HG02938 (cell line): ENCODE results near the gene CASZ1.

Source experiments
- ATAC-seq: cut with Tn5 transposase; IDR thresholded peaks from one replicate; pipeline ENCODE4 v1.9.1; 2021; ENCODE audit warnings: mild to moderate bottlenecking, moderate library complexity; ENCODE audit not compliant: unreplicated experiment

CASZ1 gene

GRCh38 chr1:10799726-10800125 is 3.3 kb upstream of the CASZ1 start:
- ATAC-seq: no peak

- ATAC-seq: no peak
Observed at GRCh38 chr1:10795276-10796021, 997 bp downstream of the CASZ1 start.

- ATAC-seq: no peak
Observed at GRCh38 chr1:10794724-10795275, 1.6 kb downstream of the CASZ1 start.

DNA sequence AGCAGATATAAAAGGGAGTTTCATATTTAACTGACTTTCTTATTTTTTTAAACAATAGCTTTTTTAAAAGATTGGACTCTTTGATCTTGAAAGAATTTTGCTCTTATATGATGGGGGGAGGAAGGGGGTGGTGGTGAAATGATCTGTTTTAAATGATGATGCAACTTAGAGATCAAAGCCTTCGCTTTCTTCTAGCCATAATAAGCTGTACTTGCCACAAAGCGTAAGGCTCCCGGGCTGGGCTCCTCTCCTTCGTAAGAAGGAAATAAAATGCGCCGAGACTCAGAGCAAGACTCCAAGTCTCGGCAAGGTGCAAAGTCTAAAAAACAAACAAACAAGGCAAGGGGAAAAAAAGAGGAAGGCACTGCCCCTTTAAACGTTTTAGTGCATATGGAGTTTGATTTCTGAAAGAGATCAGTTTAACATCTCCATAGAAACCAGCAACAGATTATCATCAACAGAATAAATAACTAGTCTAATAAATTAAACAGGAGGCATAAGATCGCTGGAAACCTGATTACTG is 3.3 kb downstream of the CASZ1 start:
- no peak for ATAC-seq

- ATAC-seq: no peak
Observed at GRCh38 chr1:10791105-10791951, 5.1 kb downstream of the CASZ1 start.

DNA sequence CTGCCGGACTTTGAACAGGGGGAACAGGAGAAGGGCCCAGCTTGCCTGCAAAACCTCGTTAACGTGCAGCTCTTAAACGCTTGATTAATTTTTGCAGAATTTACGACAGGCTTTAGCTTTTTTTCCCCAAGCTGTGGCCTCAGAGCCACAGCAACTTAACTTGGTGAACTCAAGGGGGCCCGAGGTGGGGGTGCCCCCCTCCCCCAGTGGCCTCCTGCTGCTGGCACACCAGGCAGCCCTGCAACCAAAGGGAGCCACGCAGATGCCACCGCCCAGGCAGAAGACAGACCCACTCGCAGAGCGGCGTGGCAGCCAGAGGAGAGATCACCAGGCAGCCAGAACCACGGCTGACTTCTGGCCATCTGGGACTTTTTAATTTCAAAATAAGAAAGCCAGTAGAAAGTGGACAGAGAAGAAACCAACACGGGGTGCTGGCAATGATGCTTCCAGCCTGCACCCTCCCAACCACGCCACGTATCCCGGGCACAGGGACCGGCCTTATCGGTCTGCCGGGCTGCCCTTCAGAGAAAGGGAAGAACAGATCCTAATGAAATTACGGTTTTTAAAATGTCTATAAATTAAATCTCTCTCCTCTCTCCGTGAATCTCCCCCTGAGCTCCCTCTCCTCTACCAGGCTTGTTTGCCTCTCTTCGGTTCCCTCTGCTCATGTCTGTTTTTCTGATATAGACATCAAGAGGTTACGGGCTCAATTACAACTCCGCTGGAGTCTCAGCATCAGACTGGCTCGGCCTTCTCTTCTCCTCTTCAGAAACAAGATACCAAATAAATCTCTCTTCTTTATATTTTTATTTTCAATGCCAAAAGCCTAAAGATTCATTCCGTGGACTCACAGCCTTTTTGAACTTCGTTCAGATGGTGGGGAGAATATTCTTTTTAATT is 6.4 kb downstream of the CASZ1 start:
- ATAC-seq: no peak

GRCh38 chr1:10789047-10789791 is 7.2 kb downstream of the CASZ1 start:
- ATAC-seq: no peak

DNA sequence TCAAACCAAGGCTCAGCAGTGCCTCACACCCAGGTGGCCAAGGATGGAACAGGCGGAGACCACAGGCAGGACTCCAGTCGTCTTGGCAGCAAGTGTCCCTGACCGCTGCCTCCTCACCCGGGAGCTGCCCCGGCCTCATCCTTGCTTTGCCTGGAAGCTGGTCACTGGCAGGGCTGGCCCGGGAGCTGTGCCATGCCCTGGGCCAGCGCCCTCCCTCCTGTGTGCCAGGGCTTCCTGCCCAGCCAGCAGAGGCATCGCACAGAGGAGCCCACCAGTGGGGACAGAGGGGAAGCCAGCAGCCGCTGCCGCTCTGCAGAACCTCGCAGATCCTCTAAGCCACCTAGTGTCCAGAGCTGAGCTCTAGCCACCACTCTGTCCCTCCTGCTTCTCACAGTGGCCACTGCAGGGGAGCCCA is 7.8 kb downstream of the CASZ1 start:
- ATAC-seq: no peak

DNA sequence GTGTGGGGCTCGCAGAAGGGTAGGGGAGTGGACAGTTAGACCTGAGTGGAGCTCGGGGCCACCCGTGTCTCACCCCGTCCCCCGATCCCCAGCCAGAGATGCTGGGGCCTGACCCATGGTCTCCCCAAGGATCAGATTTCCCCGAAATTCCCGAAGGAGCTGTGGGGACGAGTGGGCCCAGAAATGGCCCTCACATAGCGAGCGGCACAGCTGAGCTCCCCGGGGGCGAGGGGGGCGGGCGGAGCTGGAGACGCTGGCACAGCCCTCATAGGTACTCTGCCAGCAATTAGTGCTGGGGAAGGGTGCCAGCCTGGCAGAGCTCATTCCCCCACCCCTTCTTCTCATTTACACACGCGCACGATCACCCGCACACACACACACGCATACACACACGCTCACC is 9.2 kb downstream of the CASZ1 start:
- ATAC-seq: no peak

- no peak for ATAC-seq
Observed at GRCh38 chr1:10785728-10786638, 10.5 kb downstream of the CASZ1 start.

- ATAC-seq: no peak
Observed at GRCh38 chr1:10784998-10785727, 11.3 kb downstream of the CASZ1 start.

DNA sequence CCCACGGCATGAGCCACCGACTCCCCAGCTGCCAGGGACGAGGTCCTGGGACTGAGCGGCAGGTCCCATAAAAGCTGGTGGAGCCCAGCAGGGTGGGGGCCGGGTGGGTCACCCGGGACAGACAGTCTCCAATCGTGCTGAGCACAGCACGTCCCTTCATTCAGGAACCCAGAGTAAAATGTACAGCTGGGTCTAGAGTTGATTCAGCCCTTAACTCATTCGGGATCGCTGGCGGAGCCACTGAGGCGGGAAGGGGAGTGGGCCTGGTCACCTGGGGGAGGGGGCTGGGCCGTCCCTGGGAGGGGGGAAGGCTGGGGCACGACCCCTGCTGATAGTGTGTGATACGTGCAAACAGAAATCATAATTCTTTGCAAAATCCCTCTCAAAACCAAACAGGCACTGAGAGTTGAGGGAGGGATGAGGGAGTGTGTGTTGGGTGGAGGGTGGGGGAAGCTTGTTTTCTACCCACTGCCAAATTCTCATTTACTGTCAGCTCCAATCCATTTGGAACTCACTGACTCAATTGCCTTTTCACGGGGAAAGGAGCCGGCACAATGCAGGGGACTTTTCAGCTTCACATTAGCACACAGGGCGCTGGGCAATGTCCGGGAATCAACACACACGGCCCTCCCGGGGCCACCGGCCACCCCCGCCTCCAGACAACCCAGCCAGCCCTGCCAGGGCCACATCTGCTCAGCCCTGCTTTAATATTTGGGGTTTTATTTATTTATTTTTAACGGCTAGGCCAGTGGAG is 13.8 kb downstream of the CASZ1 start:
- ATAC-seq: no peak

- ATAC-seq: no peak
Observed at GRCh38 chr1:10781137-10781536, 15.3 kb downstream of the CASZ1 start.

- no peak for ATAC-seq
Observed at GRCh38 chr1:10779841-10780240, 16.6 kb downstream of the CASZ1 start.

GRCh38 chr1:10779201-10779600 is 17.2 kb downstream of the CASZ1 start:
- no peak for ATAC-seq

- no peak for ATAC-seq
Observed at GRCh38 chr1:10778640-10779039, 17.8 kb downstream of the CASZ1 start.

DNA sequence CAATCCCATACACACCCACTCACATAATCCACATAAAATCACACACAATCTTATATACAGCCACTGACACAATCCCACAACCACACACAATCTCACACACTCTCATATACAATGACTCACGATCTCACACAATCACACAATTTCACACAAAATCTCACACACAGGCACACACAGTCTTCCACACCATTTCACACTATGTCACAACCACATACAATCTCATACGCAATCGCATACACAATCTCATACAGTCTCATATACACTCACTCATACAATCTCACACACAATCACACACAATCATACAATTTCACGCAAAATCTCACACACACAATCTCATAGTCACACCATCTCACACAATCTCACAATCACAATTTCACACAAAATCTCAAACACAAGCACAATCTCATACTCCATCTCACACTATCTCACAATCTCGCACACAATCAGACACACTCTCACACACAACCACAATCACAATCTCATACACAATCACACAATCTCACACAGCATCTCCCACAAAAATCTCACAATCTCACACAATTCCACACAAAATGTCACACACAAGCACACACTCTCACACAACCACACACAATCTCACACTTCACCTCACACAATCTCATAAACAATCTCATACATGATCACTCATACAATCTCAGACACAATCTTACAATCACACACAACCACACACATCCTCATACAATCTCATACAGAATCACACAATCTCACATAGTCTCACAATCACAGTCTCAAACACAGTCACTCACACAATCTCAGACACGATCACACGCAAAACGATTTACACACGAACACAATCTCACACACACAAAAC is 18.5 kb downstream of the CASZ1 start:
- no peak for ATAC-seq
